NCI-H526 (cell line): ENCODE data around the gene ZHX3.

ENCODE experiments used
- DNase-seq, 2 experiments: peaks; one replicate each; lab custom pipeline; 2025; lab: John Stamatoyannopoulos, UW

Gene ZHX3

GRCh38 chr20:41293269-41294037, 24.1 kb downstream of the ZHX3 start:
- no peak for DNase-seq

GRCh38 chr20:41290804-41291389, 26.6 kb downstream of the ZHX3 start:
- no peak for DNase-seq

- no peak for DNase-seq
These were observed 30.2 kb downstream of the ZHX3 start for GRCh38 chr20:41287327-41287726.

- DNase-seq, result no peak
These were observed 31.2 kb downstream of the ZHX3 start for GRCh38 chr20:41286240-41286851.

GRCh38 chr20:41279546-41280225, 37.8 kb downstream of the ZHX3 start:
- DNase-seq, result no peak

- no peak for DNase-seq
These were observed 38.6 kb downstream of the ZHX3 start for GRCh38 chr20:41278936-41279335.

GRCh38 chr20:41277049-41277448, 40.5 kb downstream of the ZHX3 start:
- DNase-seq, result no peak

GRCh38 chr20:41276317-41276751, 41.2 kb downstream of the ZHX3 start:
- no peak for DNase-seq

GRCh38 chr20:41275301-41275731, 42.2 kb downstream of the ZHX3 start:
- DNase-seq, result peak in 1 of 2 experiments; percentile 11

GRCh38 chr20:41274152-41274551, 43.4 kb downstream of the ZHX3 start:
- DNase-seq, result no peak

- no peak for DNase-seq
These were observed 44.1 kb downstream of the ZHX3 start for GRCh38 chr20:41273445-41273844.

GRCh38 chr20:41272339-41272738, 45.2 kb downstream of the ZHX3 start:
- DNase-seq, result no peak

- DNase-seq, result no peak
These were observed 48.4 kb downstream of the ZHX3 start for GRCh38 chr20:41268917-41269652.

- peak; percentile 64 to 78 for DNase-seq
These were observed 49.1 kb downstream of the ZHX3 start for GRCh38 chr20:41268402-41268801.

GRCh38 chr20:41265938-41266337, 51.6 kb downstream of the ZHX3 start:
- no peak for DNase-seq

GRCh38 chr20:41264819-41265218, 52.7 kb downstream of the ZHX3 start:
- no peak for DNase-seq

- no peak for DNase-seq
These were observed 55.5 kb downstream of the ZHX3 start for GRCh38 chr20:41261790-41262717.

- no peak for DNase-seq
These were observed 56.3 kb downstream of the ZHX3 start for GRCh38 chr20:41261260-41261659.

- DNase-seq, result no peak
These were observed 56.8 kb downstream of the ZHX3 start for GRCh38 chr20:41260734-41261220.

GRCh38 chr20:41259309-41259708, 58.2 kb downstream of the ZHX3 start:
- no peak for DNase-seq

GRCh38 chr20:41258474-41258873, 59.1 kb downstream of the ZHX3 start:
- DNase-seq, result no peak
